B cell (primary cell): ENCODE measurements around the gene ARSI. TPM values are rescaled to one million over a fixed set of nuclear protein-coding genes. Genes with fewer than 3 reads are reported as not detected.

Experiments
- ATAC-seq: fragments of 200-7000 bp; cut with Tn5 transposase; one replicate; pipeline ENCODE4 v1.10.0; 2021; ENCODE audit warnings: low read depth, mild to moderate bottlenecking, moderate number of reproducible peaks, moderate library complexity
- CTCF ChIA-PET: fragments of 350-600 bp; sonication (Branson Sonifier 250); formaldehyde crosslinking; loops from one replicate; lab custom pipeline; 2021; ENCODE audit warnings: antibody characterized with exemption, inconsistent platforms; lab: Charles Lee
- POLR2A ChIA-PET: fragments of 350-600 bp; sonication (Branson Sonifier 250); formaldehyde crosslinking; loops from one replicate; lab custom pipeline; 2021; ENCODE audit warnings: antibody characterized with exemption; lab: Charles Lee
- DNase-seq: peaks from one replicate; pipeline ENCODE4 v3.0.0; 2013
- H2AFZ ChIP-seq: 2 replicates; pipeline ENCODE4 v1.6.1; 2012; ENCODE audit warnings: mild to moderate bottlenecking, low read depth, low read length; ENCODE audit not compliant: insufficient read depth, poor library complexity, severe bottlenecking
- H3K27ac ChIP-seq, 2 donors: 1 replicate in 1 of 2; 2 replicates in 1 of 2; pipeline ENCODE4 v1.5.1; 2012 to 2013; ENCODE audit warnings: low read length in 2 of 2, mild to moderate bottlenecking in 2 of 2, moderate library complexity in 1 of 2
- H3K27me3 ChIP-seq, 4 experiments: fragments of 200-600 bp in 1 of 4; sonication (generic) in 1 of 4; replicated peaks in 1 of 4; 1 replicate in 2 of 4; 2 replicates in 2 of 4; pipeline versions ENCODE4 v1.6.1 to v1.7.0; 2013 to 2016; ENCODE audit warnings: low read length in 3 of 4, mild to moderate bottlenecking in 2 of 4, mixed read lengths in 1 of 4, moderate library complexity in 1 of 4; ENCODE audit not compliant: insufficient read depth in 4 of 4, control insufficient read depth in 3 of 4; ENCODE audit errors: control extremely low read depth in 1 of 4
- H3K36me3 ChIP-seq, 2 experiments: replicated peaks in 1 of 2; 1 replicate in 1 of 2; 2 replicates in 1 of 2; pipeline versions ENCODE4 v1.6.1 to v1.7.1; 2013; ENCODE audit warnings: low read length in 1 of 2; ENCODE audit not compliant: insufficient read depth in 2 of 2, control insufficient read depth in 1 of 2; ENCODE audit errors: control extremely low read depth in 1 of 2, extremely low read depth in 1 of 2
- H3K4me1 ChIP-seq, 2 donors: fragments of 200-600 bp in 1 of 2; sonication (generic) in 1 of 2; 1 replicate in 1 of 2; 2 replicates in 1 of 2; pipeline versions ENCODE4 v1.5.1 to v1.6.1; 2013 to 2017; ENCODE audit warnings: low read length in 2 of 2; ENCODE audit not compliant: control insufficient read depth in 2 of 2, insufficient read depth in 2 of 2
- H3K4me2 ChIP-seq: replicated peaks from 2 replicates; pipeline ENCODE3; 2012; ENCODE audit warnings: mild to moderate bottlenecking, low read depth, low read length; ENCODE audit not compliant: poor library complexity, severe bottlenecking
- H3K4me3 ChIP-seq, 5 experiments: fragments of 200-600 bp in 1 of 5; sonication (generic) in 1 of 5; 1 replicate in 3 of 5; 2 replicates in 2 of 5; pipeline versions ENCODE4 v1.5.1 to v1.7.0; 2011 to 2016; ENCODE audit warnings: low read length in 4 of 5, mild to moderate bottlenecking in 4 of 5, low read depth in 2 of 5, control low read depth in 1 of 5, moderate library complexity in 1 of 5; ENCODE audit not compliant: insufficient read depth in 1 of 5; ENCODE audit errors: control extremely low read depth in 1 of 5, extremely low read depth in 1 of 5
- H3K79me2 ChIP-seq: fragments of 200-600 bp; sonication (generic); one replicate; pipeline ENCODE4 v1.6.0; 2016; ENCODE audit warnings: low read length; ENCODE audit not compliant: control insufficient read depth, insufficient read depth
- H3K9ac ChIP-seq: fragments of 200-600 bp; sonication (generic); 2 replicates; pipeline ENCODE4 v1.6.1; 2017; ENCODE audit warnings: mild to moderate bottlenecking, low read length, moderate library complexity
- H3K9me3 ChIP-seq, 3 donors: one replicate each; pipeline versions ENCODE4 v1.6.1 to v1.7.1; 2013; ENCODE audit warnings: low read length in 2 of 3; ENCODE audit not compliant: control insufficient read depth in 2 of 3, insufficient read depth in 1 of 3; ENCODE audit errors: control extremely low read depth in 1 of 3
- H4K20me1 ChIP-seq: 2 replicates; pipeline ENCODE4 v1.6.0; 2012; ENCODE audit warnings: mild to moderate bottlenecking, low read length; ENCODE audit not compliant: insufficient read depth, control insufficient read depth, poor library complexity, severe bottlenecking
- H3K27ac Mint-ChIP-seq: one replicate; pipeline ENCODE4 v1.8.0; 2021; ENCODE audit warnings: mixed read lengths
- H3K27me3 Mint-ChIP-seq: one replicate; pipeline ENCODE4 v1.8.0; 2021; ENCODE audit warnings: mixed read lengths
- H3K4me1 Mint-ChIP-seq: one replicate; pipeline ENCODE4 v1.8.0; 2021; ENCODE audit warnings: mixed read lengths
- H3K4me3 Mint-ChIP-seq: one replicate; pipeline ENCODE4 v1.8.0; 2021; ENCODE audit warnings: mixed read lengths
- H3K9me3 Mint-ChIP-seq: one replicate; pipeline ENCODE4 v1.8.0; 2022; ENCODE audit warnings: mixed read lengths; ENCODE audit not compliant: insufficient read depth
- CTCF ChIP-seq: fragments of 200-600 bp; IDR thresholded peaks from one replicate; pipeline ENCODE4 v1.8.0; 2022; ENCODE audit warnings: antibody characterized with exemption, mild to moderate bottlenecking
- EZH2 ChIP-seq: IDR thresholded peaks from 2 replicates; pipeline ENCODE4 v1.6.1; 2012; ENCODE audit warnings: borderline replicate concordance, low read depth, mild to moderate bottlenecking, moderate library complexity, low read length; ENCODE audit not compliant: insufficient read depth, poor library complexity, severe bottlenecking
- WGBS: methylation state at CpG from one replicate; pipeline ENCODE4 v1.1.5; 2013; ENCODE audit warnings: missing lambda C conversion rate; ENCODE audit not compliant: insufficient coverage; 5-methylcytosine and 5-hydroxymethylcytosine counted together
- intact Hi-C: fragments of 100-400 bp; cut with micrococcal nuclease; formaldehyde crosslinking; loops from one replicate; pipeline ENCODE4 v1.10.0; 2022
- polyA plus RNA-seq: library from polyadenylated mRNA; depleted of rRNA; stranded (reverse); fragments of >200 nt; gene quantifications from 2 replicates; pipeline ENCODE4 v1.2.3, GENCODE V29; 2012
- total RNA-seq, 2 donors: library from RNA; stranded (reverse); fragments of 120-200 nt in 1 of 2; gene quantifications; 1 replicate in 1 of 2; 2 replicates in 1 of 2; pipeline versions ENCODE4 v1.2.3 to v1.2.4, GENCODE V29; 2013 to 2022

Gene ARSI
- total and polyA plus RNA-seq, 2 donors (not counting 1 experiment from before 2014, with no cell fraction given), result not detected

- Histone ChIP-seq H3K79me2 (no peaks in the 10 kb centered on the region), H3K4me2 (no peak overlapping the region), H3K4me3 (no peak overlapping the region), H3K27me3 (peaks cover 0 to 2% (median 0%) of the 10 kb centered on the region in 4 experiments), H2AFZ (no peak overlapping the region), H3K36me3 (no peaks in the 10 kb centered on the region), H3K9ac (no peak overlapping the region), H3K4me1 (no peaks in the 10 kb centered on the region), H3K27ac (no peak overlapping the region), H4K20me1 (no peaks in the 10 kb centered on the region), H3K9me3 (no peaks in the 10 kb centered on the region)
- DNase-seq (no peak), ATAC-seq (no peak)
- CTCF ChIA-PET, result interaction anchor here (1.0 to 1.3 kb wide), 2 partner anchors 13 to 75 kb away, joined by 3 read pairs; no protein-coding TSS in a partner anchor
- intact Hi-C loops, result no loop called here
- peaks cover 25% of the 10 kb centered on the region for H3K27me3 Mint-ChIP-seq
- no peak overlapping the region for H3K4me3 Mint-ChIP-seq
- 87% methylated on average over 4 of the region's 4 CpGs for WGBS
- POLR2A ChIA-PET, result no interaction called here
- H3K9me3 Mint-ChIP-seq, result no peaks in the 10 kb centered on the region
- no peak overlapping the region for H3K27ac Mint-ChIP-seq
- no peaks in the 10 kb centered on the region for H3K4me1 Mint-ChIP-seq
- TF ChIP-seq CTCF (no peak), EZH2 (no peak)
Observed at GRCh38 chr5:150274811-150275210, 27.9 kb downstream of the ARSI start.

DNA sequence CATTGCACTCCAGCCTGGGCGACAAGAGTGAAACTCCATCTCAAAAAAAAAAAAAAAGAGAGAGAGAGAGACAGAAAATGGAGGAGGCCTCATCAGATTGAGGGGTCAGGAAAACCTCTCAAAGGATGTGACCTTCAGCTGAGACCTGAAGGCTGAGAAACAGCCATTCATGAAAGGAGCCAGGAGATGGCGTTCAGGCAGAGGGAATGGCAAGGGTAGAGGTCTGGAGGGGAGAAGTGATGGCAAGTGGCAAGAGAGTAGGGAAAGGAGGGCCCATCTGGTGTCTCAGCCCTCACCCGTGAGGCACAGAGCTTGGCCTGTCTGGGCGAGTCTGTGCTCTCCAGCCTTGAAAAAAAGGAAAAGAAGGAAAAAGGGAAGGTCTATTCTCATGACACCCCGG lies 30.2 kb downstream of the ARSI start:
- no peaks in the 10 kb centered on the region for H3K4me1 ChIP-seq
- Mint-ChIP-seq H3K4me3 (no peak overlapping the region), H3K9me3 (no peaks in the 10 kb centered on the region), H3K4me1 (no peaks in the 10 kb centered on the region), H3K27ac (no peak overlapping the region), H3K27me3 (peaks cover 16% of the 10 kb centered on the region)
- ChIA-PET CTCF (no interaction called here), POLR2A (no interaction called here)
- WGBS, result 60% methylated on average over 1 of the region's 5 CpGs
- H2AFZ ChIP-seq, result no peak overlapping the region
- H3K36me3 ChIP-seq, result no peaks in the 10 kb centered on the region
- intact Hi-C loops, result loop anchor here (2.0 kb wide), 1 partner anchor 164 kb away; no protein-coding TSS in a partner anchor
- DNase-seq, result no peak
- no peak overlapping the region for H3K4me2 ChIP-seq
- H3K9me3 ChIP-seq, result no peaks in the 10 kb centered on the region
- no peak for TF ChIP-seq EZH2
- no peak for TF ChIP-seq CTCF
- no peak for ATAC-seq
- H3K27ac ChIP-seq, result no peak overlapping the region
- no peak overlapping the region for H3K9ac ChIP-seq
- H3K27me3 ChIP-seq, result no peaks in the 10 kb centered on the region
- H3K4me3 ChIP-seq, result no peak overlapping the region
- no peaks in the 10 kb centered on the region for H3K79me2 ChIP-seq
- no peaks in the 10 kb centered on the region for H4K20me1 ChIP-seq
